Erythroblast (primary cell): Measurements from ENCODE around the gene GNAL.

Source experiments
- DNase-seq, 2 experiments: peaks; one replicate each; lab custom pipeline; 2025; lab: John Stamatoyannopoulos, UW
- GATA1 ChIP-seq: IDR thresholded peaks from 2 replicates; pipeline ENCODE4 v1.6.1; 2011; ENCODE audit warnings: low read depth, mild to moderate bottlenecking, control low read depth, low read length, moderate library complexity
- POLR2A ChIP-seq: IDR thresholded peaks from 2 replicates; pipeline ENCODE4 v1.6.1; 2011; ENCODE audit warnings: mild to moderate bottlenecking, low read length

Gene GNAL

DNA sequence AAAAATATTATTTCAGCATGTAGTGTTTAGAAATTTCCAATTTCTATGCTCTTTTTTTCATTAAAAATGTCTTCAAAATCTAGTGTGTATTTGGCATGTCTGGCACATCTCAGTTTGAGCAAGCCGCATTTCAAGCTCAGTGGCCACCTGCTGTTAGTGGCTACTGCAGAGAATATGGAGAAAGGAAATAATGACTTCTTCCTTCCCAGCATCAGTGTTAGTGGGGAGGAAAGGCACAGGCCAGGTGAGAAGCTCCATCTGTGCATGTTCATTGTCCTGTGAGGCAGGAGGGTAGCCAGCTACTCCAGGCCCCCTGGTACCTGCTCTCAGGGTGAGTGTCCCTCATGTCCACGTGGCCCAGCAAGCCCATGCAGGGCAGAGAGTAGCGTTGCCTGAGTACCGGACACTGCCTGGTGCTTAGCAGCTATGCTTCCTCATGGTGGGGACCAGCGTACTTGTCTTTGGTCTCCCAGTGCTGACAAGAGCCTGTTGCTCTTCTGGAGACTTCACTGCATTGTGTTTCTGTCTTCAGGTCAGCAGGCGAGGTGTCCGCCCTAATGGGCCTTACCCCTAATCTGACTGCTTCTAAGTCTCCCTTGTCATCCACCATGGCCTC, 94.8 kb downstream of the GNAL start:
- no peak for DNase-seq
- TF ChIP-seq POLR2A, result no peak
- no peak for TF ChIP-seq GATA1

GRCh38 chr18:11784674-11785304, 95.7 kb downstream of the GNAL start:
- TF ChIP-seq GATA1 (no peak), POLR2A (no peak)
- DNase-seq, result no peak

DNA sequence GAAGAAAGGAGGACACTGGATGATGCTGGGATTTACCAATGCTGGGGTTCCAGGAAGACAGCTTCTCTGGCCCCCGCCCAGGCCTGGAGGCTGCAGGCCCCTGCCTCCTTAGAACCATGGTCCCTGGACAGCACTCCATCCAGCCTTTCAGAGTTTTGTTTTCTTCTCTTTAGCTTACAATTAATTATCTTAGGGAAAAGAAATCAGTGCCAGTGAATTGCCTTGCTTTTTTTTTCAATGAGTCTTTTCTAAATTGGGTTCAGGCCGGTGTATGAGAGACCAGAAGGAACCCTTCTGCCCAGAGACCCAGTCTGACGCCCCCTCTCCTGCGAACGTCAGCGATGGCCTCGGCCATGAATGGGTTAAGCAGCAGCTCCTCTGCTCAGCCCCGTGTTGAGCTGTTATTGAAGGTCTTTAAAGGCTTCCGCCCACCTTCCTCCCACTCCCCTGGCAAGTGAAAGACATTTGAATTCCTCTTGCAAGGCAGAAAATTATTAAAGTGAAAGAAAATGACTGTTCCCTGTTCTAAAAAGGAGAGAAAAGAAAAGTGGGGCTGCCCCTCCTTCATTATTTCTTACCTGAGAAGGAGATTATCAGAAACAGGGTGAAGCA, 96.5 kb downstream of the GNAL start:
- DNase-seq, result no peak
- TF ChIP-seq GATA1 (no peak), POLR2A (no peak)

DNA sequence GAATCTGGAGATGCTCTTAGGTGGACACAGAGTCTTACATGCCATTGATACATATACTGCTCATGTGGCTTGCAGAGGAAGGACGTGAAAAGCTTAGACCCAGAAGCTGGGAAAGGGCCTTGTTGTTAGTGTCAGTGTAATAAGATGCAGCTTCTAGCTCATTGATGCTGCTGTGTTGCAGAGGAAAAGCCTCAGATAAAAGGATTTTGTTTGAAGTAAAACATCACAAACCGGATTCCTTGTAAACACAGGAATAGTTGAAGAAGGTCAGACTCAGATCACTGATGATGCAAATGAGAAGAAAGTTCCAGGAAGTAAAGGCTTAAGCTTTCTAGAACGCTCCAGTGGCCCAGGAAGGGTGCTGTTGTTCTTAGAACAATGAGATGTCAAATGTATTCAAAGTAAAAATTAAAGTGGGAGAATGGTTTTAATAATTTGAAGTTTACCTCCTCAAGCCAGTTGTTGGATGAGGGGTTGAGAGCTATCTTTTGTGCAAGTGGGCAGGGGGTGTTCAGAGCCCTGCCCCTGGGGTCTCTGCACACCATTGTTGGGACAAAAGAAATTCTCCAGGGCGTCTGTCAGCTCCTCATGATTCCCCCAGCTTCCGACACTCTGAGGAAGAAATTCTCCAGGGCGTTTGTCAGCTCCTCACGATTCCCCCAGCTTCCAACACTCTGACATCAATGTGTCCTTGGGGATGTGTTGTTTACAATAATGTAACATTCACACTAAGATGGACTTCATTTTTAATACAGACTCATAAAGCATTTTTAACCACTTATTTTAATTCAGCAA, 100.8 kb downstream of the GNAL start:
- DNase-seq, result no peak
- TF ChIP-seq GATA1, result no peak
- TF ChIP-seq POLR2A, result no peak

DNA sequence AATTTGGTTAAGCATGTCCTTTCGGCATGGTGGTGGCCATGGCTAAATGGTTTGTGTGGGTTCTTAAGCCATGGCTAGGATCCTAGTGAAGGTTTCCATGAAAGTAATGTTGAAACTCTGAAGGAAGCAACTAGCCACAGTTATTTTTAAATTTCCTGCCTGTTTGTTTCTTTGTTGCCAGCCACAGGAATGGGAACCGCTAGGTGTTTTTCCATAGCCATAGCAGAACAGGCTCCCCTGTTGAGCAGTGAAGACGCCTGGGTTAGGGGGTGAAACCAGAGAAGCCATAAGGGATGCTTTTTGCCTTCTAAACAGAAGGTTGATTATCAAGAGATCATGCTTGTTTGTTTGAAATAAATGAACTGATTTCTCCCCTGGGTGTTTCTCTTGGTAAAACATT, 102.1 kb downstream of the GNAL start:
- DNase-seq, result no peak
- TF ChIP-seq POLR2A (no peak), GATA1 (no peak)

- TF ChIP-seq GATA1 (no peak), POLR2A (no peak)
These were observed 103.6 kb downstream of the GNAL start for GRCh38 chr18:11792632-11793031.

DNA sequence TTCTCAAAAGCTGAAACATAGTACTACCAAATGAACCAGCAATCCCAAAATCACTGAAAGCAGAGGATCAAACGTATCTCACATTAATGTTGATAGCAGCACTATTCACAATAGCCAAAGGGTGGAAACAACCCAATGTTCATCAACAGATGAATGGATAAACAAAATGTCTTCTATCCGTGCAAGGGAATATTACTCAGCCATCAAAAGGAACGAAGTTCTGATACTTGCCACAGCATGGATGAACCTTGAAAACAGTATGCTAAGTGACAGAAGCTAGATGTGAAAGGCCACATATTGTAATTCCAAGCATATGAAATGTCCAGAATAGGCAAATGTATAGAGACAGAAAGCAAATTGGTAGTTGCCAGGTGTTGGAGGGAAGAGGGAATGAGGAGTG, 105.1 kb downstream of the GNAL start:
- TF ChIP-seq POLR2A (no peak), GATA1 (no peak)
- no peak for DNase-seq

More at GRCh38 chr18:11792632-11793031, 103.6 kb downstream of the GNAL start:
- DNase-seq, result no peak

GRCh38 chr18:11795916-11796315, 106.9 kb downstream of the GNAL start:
- no peak for TF ChIP-seq POLR2A
- DNase-seq, result no peak

DNA sequence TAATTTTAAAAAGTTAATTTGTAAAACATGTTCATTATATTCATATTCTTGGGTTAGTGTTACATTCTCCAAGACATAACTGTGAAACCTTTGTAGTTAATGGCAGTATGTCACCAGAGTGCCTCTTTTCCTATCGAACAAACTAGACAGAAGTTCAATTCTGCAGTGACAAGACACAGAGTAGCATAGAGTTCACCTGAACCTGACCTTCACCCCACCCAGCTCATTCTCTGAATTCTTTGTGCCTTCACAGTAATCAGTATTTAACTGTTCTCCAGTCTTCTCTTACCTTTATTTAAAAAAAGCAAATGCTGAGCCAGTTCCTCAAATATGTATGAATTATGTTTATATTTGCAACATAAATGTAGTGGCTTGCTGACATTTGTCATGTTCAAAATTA, 109.2 kb downstream of the GNAL start:
- DNase-seq, result no peak
- no peak for TF ChIP-seq GATA1
- TF ChIP-seq POLR2A, result no peak

GRCh38 chr18:11799066-11799465, 110.0 kb downstream of the GNAL start:
- no peak for DNase-seq
- no peak for TF ChIP-seq POLR2A
- TF ChIP-seq GATA1, result no peak

- no peak for DNase-seq
- TF ChIP-seq GATA1 (no peak), POLR2A (no peak)
These were observed 111.7 kb downstream of the GNAL start for GRCh38 chr18:11800566-11801334.

DNA sequence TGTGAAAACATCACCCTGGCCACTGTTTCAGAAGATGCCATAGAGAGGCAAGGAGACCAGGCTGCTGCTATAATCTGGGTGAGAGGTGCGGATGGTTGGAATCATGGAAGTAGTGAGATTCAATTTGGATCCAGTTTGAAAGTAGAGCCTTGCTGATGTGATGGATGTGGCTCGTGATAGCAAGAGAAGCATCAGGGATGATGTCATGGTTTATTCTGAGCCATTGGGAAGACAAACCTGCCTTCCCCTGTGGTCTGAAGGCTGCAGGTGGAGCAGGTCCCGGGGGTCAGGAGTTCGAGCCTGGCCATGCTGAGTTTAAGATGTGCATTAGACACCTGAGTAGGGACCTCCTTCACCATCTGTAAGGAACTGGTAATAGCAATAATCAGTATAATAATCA, 112.5 kb downstream of the GNAL start:
- TF ChIP-seq GATA1, result no peak
- no peak for TF ChIP-seq POLR2A
- no peak for DNase-seq

- no peak for DNase-seq
- TF ChIP-seq GATA1 (no peak), POLR2A (no peak)
These were observed 113.1 kb downstream of the GNAL start for GRCh38 chr18:11802158-11802557.
